ENCODE measurements around the gene ANKRD13B.
"Not testable (repeated sequence)": the region's sequence is repeated elsewhere in the genome, so short reads cannot be mapped to it uniquely, and the experiment has no call there.

Gene ANKRD13B

GRCh38 chr17:29592850-29593551, at the start of gene ANKRD13B:
ANKRD13B (plus strand) TSS chr17:29593132; CDS start chr17:29593622, 490 bp downstream.
- Mint-ChIP-seq H3K27me3 (ENCODE audit: low read depth) (no peaks in the 10 kb centered on the region), H3K4me3 (peak within 1 kb of the TSS; percentile 87), H3K4me1 (ENCODE audit: low read depth) (peaks cover 32% of the 10 kb centered on the region), H3K27ac (peak within 1 kb of the TSS; percentile 73), H3K36me3 (ENCODE audit: low read depth) (no peaks in the 10 kb centered on the region), H3K9me3 (no peaks in the 10 kb centered on the region)
- no peak for DNase-seq (ENCODE audit: low spot score)

- Mint-ChIP-seq H3K27ac (no peak overlapping the region), H3K4me3 (no peak overlapping the region), H3K9me3 (no peaks in the 10 kb centered on the region), H3K4me1 (ENCODE audit: low read depth) (peaks cover 11% of the 10 kb centered on the region), H3K27me3 (ENCODE audit: low read depth) (no peaks in the 10 kb centered on the region), H3K36me3 (ENCODE audit: low read depth) (peaks cover 23% of the 10 kb centered on the region)
- DNase-seq (ENCODE audit: low spot score): no peak
Observed at GRCh38 chr17:29544066-29544465, 48.9 kb upstream of the ANKRD13B start.

GRCh38 chr17:29546085-29546484, 46.8 kb upstream of the ANKRD13B start:
- Mint-ChIP-seq H3K36me3 (ENCODE audit: low read depth) (peaks cover 21% of the 10 kb centered on the region), H3K4me3 (no peak overlapping the region), H3K9me3 (no peaks in the 10 kb centered on the region), H3K27me3 (ENCODE audit: low read depth) (no peaks in the 10 kb centered on the region), H3K4me1 (ENCODE audit: low read depth) (peaks cover 13% of the 10 kb centered on the region), H3K27ac (no peak overlapping the region)
- DNase-seq (ENCODE audit: low spot score): no peak

- Mint-ChIP-seq H3K4me3 (no peak overlapping the region), H3K27me3 (ENCODE audit: low read depth) (no peaks in the 10 kb centered on the region), H3K36me3 (ENCODE audit: low read depth) (peaks cover 21% of the 10 kb centered on the region), H3K27ac (no peak overlapping the region), H3K4me1 (ENCODE audit: low read depth) (peaks cover 13% of the 10 kb centered on the region), H3K9me3 (no peaks in the 10 kb centered on the region)
- DNase-seq (ENCODE audit: low spot score): no peak
Observed at GRCh38 chr17:29546830-29547229, 46.1 kb upstream of the ANKRD13B start.

GRCh38 chr17:29549177-29549923, 43.6 kb upstream of the ANKRD13B start:
- Mint-ChIP-seq H3K4me3 (no peak overlapping the region), H3K36me3 (ENCODE audit: low read depth) (peaks cover 6% of the 10 kb centered on the region), H3K27ac (no peak overlapping the region), H3K27me3 (ENCODE audit: low read depth) (no peaks in the 10 kb centered on the region), H3K4me1 (ENCODE audit: low read depth) (peaks cover 13% of the 10 kb centered on the region), H3K9me3 (no peaks in the 10 kb centered on the region)
- DNase-seq (ENCODE audit: low spot score): no peak

GRCh38 chr17:29555840-29556239, 37.1 kb upstream of the ANKRD13B start:
- Mint-ChIP-seq H3K4me3 (no peak overlapping the region), H3K36me3 (ENCODE audit: low read depth) (peaks cover 11% of the 10 kb centered on the region), H3K4me1 (ENCODE audit: low read depth) (peaks cover 14% of the 10 kb centered on the region), H3K27ac (no peak overlapping the region), H3K27me3 (ENCODE audit: low read depth) (no peaks in the 10 kb centered on the region), H3K9me3 (no peaks in the 10 kb centered on the region)
- no peak for DNase-seq (ENCODE audit: low spot score)

GRCh38 chr17:29557085-29557738, 35.7 kb upstream of the ANKRD13B start:
- Mint-ChIP-seq H3K36me3 (ENCODE audit: low read depth) (peaks cover 17% of the 10 kb centered on the region), H3K4me3 (no peak overlapping the region), H3K27ac (no peak overlapping the region), H3K27me3 (ENCODE audit: low read depth) (no peaks in the 10 kb centered on the region), H3K9me3 (no peaks in the 10 kb centered on the region), H3K4me1 (ENCODE audit: low read depth) (peaks cover 14% of the 10 kb centered on the region)
- DNase-seq (ENCODE audit: low spot score): no peak

GRCh38 chr17:29557739-29558116, 35.2 kb upstream of the ANKRD13B start:
- no peak for DNase-seq (ENCODE audit: low spot score)
- no peaks in the 10 kb centered on the region for H3K9me3 Mint-ChIP-seq
- H3K4me1 Mint-ChIP-seq (ENCODE audit: low read depth): peaks cover 14% of the 10 kb centered on the region
- no peak overlapping the region for H3K4me3 Mint-ChIP-seq
- H3K36me3 Mint-ChIP-seq (ENCODE audit: low read depth): peaks cover 22% of the 10 kb centered on the region
- no peaks in the 10 kb centered on the region for H3K27me3 Mint-ChIP-seq (ENCODE audit: low read depth)
- H3K27ac Mint-ChIP-seq: no peak overlapping the region

- H3K27me3 Mint-ChIP-seq (ENCODE audit: low read depth); H3K9me3 Mint-ChIP-seq; H3K4me3 Mint-ChIP-seq; DNase-seq (ENCODE audit: low spot score); H3K27ac Mint-ChIP-seq: not testable (repeated sequence)
- peaks cover 25% of the 10 kb centered on the region for H3K36me3 Mint-ChIP-seq (ENCODE audit: low read depth)
- H3K4me1 Mint-ChIP-seq (ENCODE audit: low read depth): peaks cover 14% of the 10 kb centered on the region
Observed at GRCh38 chr17:29558139-29558538, 34.8 kb upstream of the ANKRD13B start.

- Mint-ChIP-seq H3K4me3 (no peak overlapping the region), H3K4me1 (ENCODE audit: low read depth) (peaks cover 23% of the 10 kb centered on the region), H3K27me3 (ENCODE audit: low read depth) (no peaks in the 10 kb centered on the region), H3K36me3 (ENCODE audit: low read depth) (peaks cover 30% of the 10 kb centered on the region), H3K27ac (no peak overlapping the region), H3K9me3 (no peaks in the 10 kb centered on the region)
- DNase-seq (ENCODE audit: low spot score): no peak
Observed at GRCh38 chr17:29559640-29560039, 33.3 kb upstream of the ANKRD13B start.

- Mint-ChIP-seq H3K27me3 (ENCODE audit: low read depth) (no peaks in the 10 kb centered on the region), H3K36me3 (ENCODE audit: low read depth) (peaks cover 30% of the 10 kb centered on the region), H3K4me1 (ENCODE audit: low read depth) (peaks cover 26% of the 10 kb centered on the region), H3K9me3 (no peaks in the 10 kb centered on the region), H3K27ac (no peak overlapping the region), H3K4me3 (no peak overlapping the region)
- DNase-seq (ENCODE audit: low spot score): no peak
Observed at GRCh38 chr17:29560316-29560715, 32.6 kb upstream of the ANKRD13B start.

GRCh38 chr17:29561554-29562517, 31.1 kb upstream of the ANKRD13B start:
- Mint-ChIP-seq H3K4me1 (ENCODE audit: low read depth) (peaks cover 33% of the 10 kb centered on the region), H3K27ac (no peak overlapping the region), H3K27me3 (ENCODE audit: low read depth) (no peaks in the 10 kb centered on the region), H3K36me3 (ENCODE audit: low read depth) (peaks cover 36% of the 10 kb centered on the region), H3K4me3 (no peak overlapping the region), H3K9me3 (no peaks in the 10 kb centered on the region)
- DNase-seq (ENCODE audit: low spot score): no peak

GRCh38 chr17:29562615-29563014, 30.3 kb upstream of the ANKRD13B start:
- H3K27me3 Mint-ChIP-seq (ENCODE audit: low read depth): no peaks in the 10 kb centered on the region
- no peak for DNase-seq (ENCODE audit: low spot score)
- H3K36me3 Mint-ChIP-seq (ENCODE audit: low read depth): peaks cover 36% of the 10 kb centered on the region
- no peaks in the 10 kb centered on the region for H3K9me3 Mint-ChIP-seq
- H3K27ac Mint-ChIP-seq: no peak overlapping the region
- H3K4me3 Mint-ChIP-seq: no peak overlapping the region
- H3K4me1 Mint-ChIP-seq (ENCODE audit: low read depth): peaks cover 26% of the 10 kb centered on the region

All from T-helper 2 cell treated with Interferon-gamma antibody and Interleukin-4, amounts not matched to agents 5 μg/mL and 100 μg/mL, for 36 hours (primary cell).